ENCODE data around the gene HOXA2.

DNA sequence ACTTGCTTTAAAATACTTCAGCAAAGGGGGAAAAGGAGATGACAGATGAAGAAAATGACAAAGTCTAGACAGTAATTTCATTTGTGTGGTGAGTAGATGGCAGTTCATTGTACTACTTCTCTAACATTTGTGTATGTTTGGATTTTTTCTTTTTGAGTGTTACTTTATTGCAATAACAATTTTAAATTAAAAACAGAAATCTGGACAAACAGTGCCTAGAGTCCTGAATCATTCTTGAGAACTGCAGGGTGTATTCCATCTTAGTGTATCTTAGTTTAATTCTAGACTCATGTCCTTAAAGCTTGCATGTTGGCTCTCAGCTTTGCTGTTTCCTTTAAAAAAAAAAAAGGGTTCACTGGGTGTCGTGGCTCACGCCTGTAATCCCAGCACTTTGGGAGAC, 37.8 kb downstream of the HOXA2 start:
- no peak for TF ChIP-seq EP300 (IDR thresholded peaks at IDR 0.05)
- TF ChIP-seq POLR2AphosphoS5 (IDR thresholded peaks at IDR 0.05): no peak

All from stomach (tissue), 4 donors.